Trophoblast cell (in vitro differentiated cells and primary cell): ENCODE data around the gene GDNF.

Source experiments
- DNase-seq, 2 donors: peaks; one replicate each; pipeline ENCODE4 v3.0.0-alpha.2; 2016
- H2AFZ ChIP-seq: 2 replicates; pipeline ENCODE4 v1.6.1; 2013; ENCODE audit warnings: low read length, moderate library complexity, mild to moderate bottlenecking; ENCODE audit not compliant: insufficient read depth, poor library complexity
- H2AK5ac ChIP-seq: 2 replicates; pipeline ENCODE4 v1.6.1; 2013; ENCODE audit warnings: mild to moderate bottlenecking, low read length
- H2BK120ac ChIP-seq: 2 replicates; pipeline ENCODE4 v1.6.1; 2013; ENCODE audit warnings: low read length, mild to moderate bottlenecking, moderate library complexity; ENCODE audit not compliant: insufficient read depth, poor library complexity
- H2BK12ac ChIP-seq: 2 replicates; pipeline ENCODE4 v1.6.1; 2013; ENCODE audit warnings: mild to moderate bottlenecking, low read length, moderate library complexity
- H2BK5ac ChIP-seq: 2 replicates; pipeline ENCODE4 v1.6.1; 2013; ENCODE audit warnings: low read length, low read depth, moderate library complexity, mild to moderate bottlenecking; ENCODE audit not compliant: poor library complexity
- H3K14ac ChIP-seq: 2 replicates; pipeline ENCODE4 v1.6.1; 2013; ENCODE audit warnings: mild to moderate bottlenecking, low read length
- H3K18ac ChIP-seq: 2 replicates; pipeline ENCODE4 v1.6.1; 2013; ENCODE audit warnings: mild to moderate bottlenecking, low read length
- H3K23ac ChIP-seq: 2 replicates; pipeline ENCODE4 v1.6.1; 2013; ENCODE audit warnings: low read length
- H3K27ac ChIP-seq: 2 replicates; pipeline ENCODE4 v1.5.1; 2013; ENCODE audit warnings: low read depth, mild to moderate bottlenecking, inconsistent platforms, low read length, moderate library complexity
- H3K27me3 ChIP-seq: 2 replicates; pipeline ENCODE4 v1.6.1; 2013; ENCODE audit warnings: inconsistent platforms, mild to moderate bottlenecking, low read length, moderate library complexity; ENCODE audit not compliant: insufficient read depth
- H3K36me3 ChIP-seq, 2 experiments: 1 replicate in 1 of 2; 2 replicates in 1 of 2; pipeline ENCODE4 v1.6.1; 2013; ENCODE audit warnings: low read length in 2 of 2, mild to moderate bottlenecking in 2 of 2, moderate library complexity in 1 of 2; ENCODE audit not compliant: insufficient read depth in 2 of 2, control insufficient read depth in 1 of 2
- H3K4ac ChIP-seq: 2 replicates; pipeline ENCODE4 v1.6.1; 2013; ENCODE audit warnings: low read depth, mild to moderate bottlenecking, low read length, moderate library complexity
- H3K4me1 ChIP-seq, 2 experiments: 1 replicate in 1 of 2; 2 replicates in 1 of 2; pipeline ENCODE4 v1.6.1; 2013; ENCODE audit warnings: low read length in 2 of 2, mild to moderate bottlenecking in 2 of 2, moderate library complexity in 1 of 2; ENCODE audit not compliant: insufficient read depth in 2 of 2, control insufficient read depth in 1 of 2
- H3K4me2 ChIP-seq: 2 replicates; pipeline ENCODE4 v1.6.1; 2013; ENCODE audit warnings: inconsistent platforms, mild to moderate bottlenecking, low read length, moderate library complexity
- H3K4me3 ChIP-seq: 2 replicates; pipeline ENCODE4 v1.5.1; 2013; ENCODE audit warnings: mild to moderate bottlenecking, low read depth, low read length, inconsistent platforms
- H3K79me1 ChIP-seq: one replicate; pipeline ENCODE4 v1.6.1; 2013; ENCODE audit warnings: low read length
- H3K79me2 ChIP-seq: 2 replicates; pipeline ENCODE4 v1.6.1; 2013; ENCODE audit warnings: low read length, mild to moderate bottlenecking; ENCODE audit not compliant: control insufficient read depth, insufficient read depth, poor library complexity
- H3K9ac ChIP-seq: 2 replicates; pipeline ENCODE4 v1.6.1; 2013; ENCODE audit warnings: mild to moderate bottlenecking, low read length
- H3K9me3 ChIP-seq: 2 replicates; pipeline ENCODE4 v1.6.1; 2013; ENCODE audit warnings: low read depth, mild to moderate bottlenecking, control low read depth, inconsistent platforms, low read length; ENCODE audit not compliant: insufficient read depth
- H4K12ac ChIP-seq: 2 replicates; pipeline ENCODE4 v1.6.1; 2013; ENCODE audit warnings: low read depth, mild to moderate bottlenecking, low read length, moderate library complexity
- H4K8ac ChIP-seq: 2 replicates; pipeline ENCODE4 v1.6.1; 2013; ENCODE audit warnings: low read depth, mild to moderate bottlenecking, low read length, moderate library complexity
- H4K91ac ChIP-seq: one replicate; pipeline ENCODE4 v1.6.1; 2013; ENCODE audit warnings: low read depth, mild to moderate bottlenecking, low read length, moderate library complexity
- WGBS: extraction: QIAGEN DNeasy Blood & Tissue Kit; methylation state at CpG from one replicate; pipeline ENCODE4 v1.1.7; 2013; ENCODE audit warnings: missing lambda C conversion rate; ENCODE audit not compliant: insufficient read length, insufficient coverage; ENCODE audit errors: extremely low coverage; 5-methylcytosine and 5-hydroxymethylcytosine counted together

Gene GDNF

DNA sequence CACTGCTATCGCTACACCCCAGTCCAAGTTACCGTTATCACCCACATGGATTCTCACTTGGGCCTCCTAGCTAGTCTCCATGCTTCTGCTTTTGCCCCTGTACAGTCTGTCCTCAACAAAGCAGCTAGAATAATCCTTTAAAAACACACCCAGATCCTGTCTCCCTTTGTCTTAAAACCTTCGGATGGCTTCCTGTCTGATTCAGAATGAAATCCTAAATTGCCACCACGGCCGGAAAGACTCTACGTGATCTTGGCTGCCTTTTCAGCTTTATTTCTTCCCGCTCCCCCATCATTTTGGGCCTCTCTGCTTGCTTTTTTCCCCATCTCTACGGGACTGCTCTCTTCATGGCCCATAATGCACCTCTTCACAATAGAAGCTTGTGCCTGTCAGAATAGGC lies 33.4 kb downstream of the GDNF start:
- Histone ChIP-seq H3K36me3 (no peaks in the 10 kb centered on the region), H3K27ac (no peak overlapping the region), H4K8ac (no peak overlapping the region), H3K18ac (no peak overlapping the region), H3K79me2 (no peaks in the 10 kb centered on the region), H2AFZ (no peak overlapping the region), H2AK5ac (no peak overlapping the region), H3K9ac (no peak overlapping the region), H3K14ac (no peak overlapping the region), H3K79me1 (no peaks in the 10 kb centered on the region), H3K9me3 (no peaks in the 10 kb centered on the region), H3K27me3 (no peaks in the 10 kb centered on the region), H3K4me1 (no peaks in the 10 kb centered on the region), H3K4me2 (no peak overlapping the region), H2BK12ac (no peak overlapping the region), H2BK5ac (no peak overlapping the region), H3K4me3 (no peak overlapping the region), H2BK120ac (no peak overlapping the region), H3K23ac (no peak overlapping the region), H3K4ac (no peak overlapping the region), H4K91ac (no peak overlapping the region), H4K12ac (no peak overlapping the region)
- no peak for DNase-seq
- WGBS: no CpG with 5 or more reads among the region's 8 CpGs

GRCh38 chr5:37806016-37806415 lies 33.8 kb downstream of the GDNF start:
- no CpG with 5 or more reads among the region's 12 CpGs for WGBS
- H3K79me2 ChIP-seq: no peaks in the 10 kb centered on the region
- H3K9me3 ChIP-seq: no peaks in the 10 kb centered on the region
- no peaks in the 10 kb centered on the region for H3K27me3 ChIP-seq
- no peak for DNase-seq
- no peak overlapping the region for H3K4me3 ChIP-seq
- H3K18ac ChIP-seq: no peak overlapping the region
- no peak overlapping the region for H2BK120ac ChIP-seq
- no peak overlapping the region for H3K4me2 ChIP-seq
- H3K9ac ChIP-seq: no peak overlapping the region
- H2BK5ac ChIP-seq: no peak overlapping the region
- no peak overlapping the region for H2AFZ ChIP-seq
- H4K91ac ChIP-seq: no peak overlapping the region
- no peak overlapping the region for H3K14ac ChIP-seq
- no peaks in the 10 kb centered on the region for H3K79me1 ChIP-seq
- no peaks in the 10 kb centered on the region for H3K36me3 ChIP-seq
- no peak overlapping the region for H3K27ac ChIP-seq
- no peak overlapping the region for H3K4ac ChIP-seq
- no peaks in the 10 kb centered on the region for H3K4me1 ChIP-seq
- H2BK12ac ChIP-seq: no peak overlapping the region
- no peak overlapping the region for H4K12ac ChIP-seq
- no peak overlapping the region for H3K23ac ChIP-seq
- H4K8ac ChIP-seq: no peak overlapping the region
- no peak overlapping the region for H2AK5ac ChIP-seq

- DNase-seq: no peak
- Histone ChIP-seq H4K91ac (no peak overlapping the region), H3K9ac (no peak overlapping the region), H3K27me3 (no peaks in the 10 kb centered on the region), H2BK5ac (no peak overlapping the region), H3K27ac (no peak overlapping the region), H3K4me2 (no peak overlapping the region), H3K9me3 (peaks cover 1% of the 10 kb centered on the region), H3K18ac (no peak overlapping the region), H3K23ac (no peak overlapping the region), H2BK120ac (no peak overlapping the region), H4K12ac (no peak overlapping the region), H3K14ac (no peak overlapping the region), H4K8ac (no peak overlapping the region), H3K4me3 (no peak overlapping the region), H3K4me1 (no peaks in the 10 kb centered on the region), H2AFZ (no peak overlapping the region), H3K4ac (no peak overlapping the region), H3K36me3 (no peaks in the 10 kb centered on the region), H3K79me2 (no peaks in the 10 kb centered on the region), H2AK5ac (no peak overlapping the region), H2BK12ac (no peak overlapping the region), H3K79me1 (no peaks in the 10 kb centered on the region)
- WGBS: no CpG with 5 or more reads among the region's 2 CpGs
Measured at GRCh38 chr5:37804401-37804800, 35.4 kb downstream of the GDNF start.

GRCh38 chr5:37803487-37803886 lies 36.4 kb downstream of the GDNF start:
- H3K4me1 ChIP-seq: no peaks in the 10 kb centered on the region
- no peaks in the 10 kb centered on the region for H3K79me1 ChIP-seq
- no peaks in the 10 kb centered on the region for H3K36me3 ChIP-seq
- no peak overlapping the region for H2BK5ac ChIP-seq
- H3K14ac ChIP-seq: no peak overlapping the region
- no peak overlapping the region for H4K8ac ChIP-seq
- no peak overlapping the region for H3K23ac ChIP-seq
- no peak overlapping the region for H4K91ac ChIP-seq
- H3K4me3 ChIP-seq: no peak overlapping the region
- H3K9ac ChIP-seq: no peak overlapping the region
- no peak overlapping the region for H4K12ac ChIP-seq
- H2AK5ac ChIP-seq: no peak overlapping the region
- H3K27me3 ChIP-seq: no peaks in the 10 kb centered on the region
- no peak overlapping the region for H3K4me2 ChIP-seq
- H3K9me3 ChIP-seq: peaks cover 1% of the 10 kb centered on the region
- H3K4ac ChIP-seq: no peak overlapping the region
- WGBS: no CpG with 5 or more reads among the region's 1 CpG
- H2BK12ac ChIP-seq: no peak overlapping the region
- no peak overlapping the region for H3K27ac ChIP-seq
- no peaks in the 10 kb centered on the region for H3K79me2 ChIP-seq
- H2AFZ ChIP-seq: no peak overlapping the region
- no peak for DNase-seq
- H3K18ac ChIP-seq: no peak overlapping the region
- no peak overlapping the region for H2BK120ac ChIP-seq
